Measurements from ENCODE around the gene PPM1D. TPM values are rescaled to one million over a fixed set of nuclear protein-coding genes. Genes with fewer than 3 reads are reported as not detected.
"Not testable (repeated sequence)": the region's sequence is repeated elsewhere in the genome, so short reads cannot be mapped to it uniquely, and the experiment has no call there.

The PPM1D gene
- total RNA-seq, 2 experiments from 2014 or later = 18.1 to 18.3 TPM

GRCh38 chr17:60665602-60666001 is 65.6 kb downstream of the PPM1D start:
- Mint-ChIP-seq H3K4me1 (ENCODE audit: low read depth) (no peaks in the 10 kb centered on the region), H3K9me3 (no peaks in the 10 kb centered on the region), H3K4me3 (no peak overlapping the region), H3K27ac (no peak overlapping the region), H3K27me3 (no peaks in the 10 kb centered on the region), H3K36me3 (ENCODE audit: low read depth) (peaks cover 34% of the 10 kb centered on the region)
- ChIA-PET CTCF (no interaction called here), POLR2A (no interaction called here)
- H3K4me3 ChIP-seq (ENCODE audit: low read length) = no peak overlapping the region
- H3K36me3 ChIP-seq (ENCODE audit: insufficient read depth, low read length) = peaks cover 8% of the 10 kb centered on the region
- DNase-seq (peak in 1 of 14 experiments; percentile 7), ATAC-seq (ENCODE audit: poor library complexity) (no peak)
- no peak overlapping the region for H3K27ac ChIP-seq (ENCODE audit: low read depth in 1 of 2, low read length in 2 of 2)
- TF ChIP-seq CTCF (IDR thresholded peaks at IDR 0.05) = no peak
- intact Hi-C loops (cut with DNase I, micrococcal nuclease) = no loop called here
- H3K4me1 ChIP-seq (ENCODE audit: insufficient read depth, low read length) = no peaks in the 10 kb centered on the region
- H3K27me3 ChIP-seq (ENCODE audit: control insufficient read depth in 1 of 2, insufficient read depth in 2 of 2, low read length in 2 of 2) = no peaks in the 10 kb centered on the region
- no peaks in the 10 kb centered on the region for H3K9me3 ChIP-seq (ENCODE audit: control insufficient read depth in 1 of 2, insufficient read depth in 1 of 2, low read length in 2 of 2)

GRCh38 chr17:60668741-60669140 is 68.7 kb downstream of the PPM1D start:
- CTCF ChIA-PET; H3K4me3 ChIP-seq (ENCODE audit: low read length); H3K36me3 ChIP-seq (ENCODE audit: insufficient read depth, low read length); H3K9me3 ChIP-seq (ENCODE audit: control insufficient read depth in 1 of 2, insufficient read depth in 1 of 2, low read length in 2 of 2); H3K27ac Mint-ChIP-seq; H3K9me3 Mint-ChIP-seq; H3K4me3 Mint-ChIP-seq; intact Hi-C loops (cut with DNase I, micrococcal nuclease); H3K4me1 ChIP-seq (ENCODE audit: insufficient read depth, low read length); POLR2A ChIA-PET; H3K4me1 Mint-ChIP-seq (ENCODE audit: low read depth); ATAC-seq (ENCODE audit: poor library complexity); H3K27ac ChIP-seq (ENCODE audit: low read depth in 1 of 2, low read length in 2 of 2); H3K27me3 Mint-ChIP-seq; H3K27me3 ChIP-seq (ENCODE audit: control insufficient read depth in 1 of 2, insufficient read depth in 2 of 2, low read length in 2 of 2); DNase-seq: not testable (repeated sequence)
- H3K36me3 Mint-ChIP-seq (ENCODE audit: low read depth) = peaks cover 12% of the 10 kb centered on the region

- Histone ChIP-seq H3K9me3 (ENCODE audit: control insufficient read depth in 1 of 2, insufficient read depth in 1 of 2, low read length in 2 of 2) (peaks cover 0 to 3% of the 10 kb centered on the region in 2 experiments), H3K36me3 (ENCODE audit: insufficient read depth, low read length) (no peaks in the 10 kb centered on the region), H3K4me3 (ENCODE audit: low read length) (no peak overlapping the region), H3K27ac (ENCODE audit: low read depth in 1 of 2, low read length in 2 of 2) (no peak overlapping the region), H3K27me3 (ENCODE audit: control insufficient read depth in 1 of 2, insufficient read depth in 2 of 2, low read length in 2 of 2) (no peaks in the 10 kb centered on the region), H3K4me1 (ENCODE audit: insufficient read depth, low read length) (peaks cover 2% of the 10 kb centered on the region)
- no peak for ATAC-seq (ENCODE audit: poor library complexity)
- TF ChIP-seq CTCF (IDR thresholded peaks at IDR 0.05) = no peak
- no peak overlapping the region for H3K4me3 Mint-ChIP-seq
- ChIA-PET CTCF (no interaction called here), POLR2A (no interaction called here)
- H3K27me3 Mint-ChIP-seq = no peaks in the 10 kb centered on the region
- H3K9me3 Mint-ChIP-seq = no peaks in the 10 kb centered on the region
- intact Hi-C loops (cut with DNase I, micrococcal nuclease) = no loop called here
- no peak for DNase-seq
- H3K27ac Mint-ChIP-seq = no peak overlapping the region
- H3K4me1 Mint-ChIP-seq (ENCODE audit: low read depth) = no peaks in the 10 kb centered on the region
- no peaks in the 10 kb centered on the region for H3K36me3 Mint-ChIP-seq (ENCODE audit: low read depth)
Measured at GRCh38 chr17:60671482-60671881, 71.5 kb downstream of the PPM1D start.

GRCh38 chr17:60674637-60675036 is 74.6 kb downstream of the PPM1D start:
- CTCF ChIA-PET; H3K27ac Mint-ChIP-seq; H3K27me3 Mint-ChIP-seq; POLR2A ChIA-PET; H3K9me3 Mint-ChIP-seq; DNase-seq; H3K36me3 ChIP-seq (ENCODE audit: insufficient read depth, low read length); ATAC-seq (ENCODE audit: poor library complexity); H3K9me3 ChIP-seq (ENCODE audit: control insufficient read depth in 1 of 2, insufficient read depth in 1 of 2, low read length in 2 of 2); H3K27me3 ChIP-seq (ENCODE audit: control insufficient read depth in 1 of 2, insufficient read depth in 2 of 2, low read length in 2 of 2); H3K4me3 ChIP-seq (ENCODE audit: low read length); H3K27ac ChIP-seq (ENCODE audit: low read depth in 1 of 2, low read length in 2 of 2): not testable (repeated sequence)
- H3K4me1 ChIP-seq (ENCODE audit: insufficient read depth, low read length) = peaks cover 13% of the 10 kb centered on the region
- H3K4me1 Mint-ChIP-seq (ENCODE audit: low read depth) = peaks cover 22% of the 10 kb centered on the region
- intact Hi-C loops (cut with DNase I, micrococcal nuclease) = loop anchor here in 1 of 2 experiments (2.0 to 5.0 kb wide), 4 partner anchors 76 to 1393 kb away; partner anchors contain the start of genes APPBP2, MED13 and USP32
- peaks cover 12% of the 10 kb centered on the region for H3K36me3 Mint-ChIP-seq (ENCODE audit: low read depth)
- H3K4me3 Mint-ChIP-seq = peak overlapping the region; percentile 38
